ENCODE data around the gene ZNF750. TPM values are rescaled to one million over a fixed set of nuclear protein-coding genes. Genes with fewer than 3 reads are reported as not detected.

The ZNF750 gene
- total RNA-seq, 2 donors from 2014 or later = not detected

GRCh38 chr17:82841921-82842596 lies 2.2 kb upstream of the ZNF750 start:
- ATAC-seq (no peak), DNase-seq (no peak)
- intact Hi-C loops (cut with DNase I) = no loop called here

- DNase-seq (no peak), ATAC-seq (no peak)
- intact Hi-C loops (cut with DNase I) = no loop called here
Measured at GRCh38 chr17:82840431-82840831, 609 bp upstream of the ZNF750 start.

GRCh38 chr17:82838386-82839063 lies 1.3 kb downstream of the ZNF750 start:
- peak; percentile 55 for DNase-seq
- ATAC-seq = peak; percentile 52 to 67

GRCh38 chr17:82837586-82838320 lies 2.1 kb downstream of the ZNF750 start:
- DNase-seq (no peak), ATAC-seq (peak in 1 of 2 donors; percentile 45)
- intact Hi-C loops (cut with DNase I) = no loop called here

More at GRCh38 chr17:82838386-82839063, 1.3 kb downstream of the ZNF750 start:
- intact Hi-C loops (cut with DNase I) = no loop called here

- intact Hi-C loops (cut with DNase I) = no loop called here
- ATAC-seq (peak in 1 of 2 donors; percentile 61), DNase-seq (no peak)
Measured at GRCh38 chr17:82836823-82837357, 2.9 kb downstream of the ZNF750 start.

GRCh38 chr17:82835766-82836512 lies 3.9 kb downstream of the ZNF750 start:
- ATAC-seq (no peak), DNase-seq (no peak)
- intact Hi-C loops (cut with DNase I) = no loop called here

- intact Hi-C loops (cut with DNase I) = no loop called here
- ATAC-seq = no peak
- DNase-seq = no peak
Measured at GRCh38 chr17:82835122-82835521, 4.7 kb downstream of the ZNF750 start.

- intact Hi-C loops (cut with DNase I) = no loop called here
- DNase-seq = no peak
Measured at GRCh38 chr17:82832881-82833475, 6.8 kb downstream of the ZNF750 start.

GRCh38 chr17:82832411-82832810 lies 7.4 kb downstream of the ZNF750 start:
- no peak for DNase-seq
- intact Hi-C loops (cut with DNase I) = no loop called here
- no peak for ATAC-seq

More at GRCh38 chr17:82832881-82833475, 6.8 kb downstream of the ZNF750 start:
- ATAC-seq = no peak

GRCh38 chr17:82831818-82832200 lies 8.0 kb downstream of the ZNF750 start:
- no peak for DNase-seq
- intact Hi-C loops (cut with DNase I) = no loop called here
- ATAC-seq = no peak

GRCh38 chr17:82831041-82831817 lies 8.6 kb downstream of the ZNF750 start:
- intact Hi-C loops (cut with DNase I) = no loop called here
- ATAC-seq (no peak), DNase-seq (no peak)

GRCh38 chr17:82830249-82830661 lies 9.6 kb downstream of the ZNF750 start:
- DNase-seq = peak; percentile 86
- peak; percentile 78 to 84 for ATAC-seq
- intact Hi-C loops (cut with DNase I) = no loop called here

GRCh38 chr17:82828875-82829487 lies 10.8 kb downstream of the ZNF750 start:
- no peak for ATAC-seq
- intact Hi-C loops (cut with DNase I) = no loop called here
- DNase-seq = no peak

- DNase-seq (no peak), ATAC-seq (no peak)
- intact Hi-C loops (cut with DNase I) = no loop called here
Measured at GRCh38 chr17:82826956-82827355, 12.9 kb downstream of the ZNF750 start.

GRCh38 chr17:82826211-82826610 lies 13.6 kb downstream of the ZNF750 start:
- ATAC-seq (no peak), DNase-seq (no peak)
- intact Hi-C loops (cut with DNase I) = no loop called here

GRCh38 chr17:82825540-82826124 lies 14.2 kb downstream of the ZNF750 start:
- ATAC-seq (no peak), DNase-seq (no peak)

GRCh38 chr17:82823004-82823403 lies 16.8 kb downstream of the ZNF750 start:
- DNase-seq (no peak), ATAC-seq (no peak)
- intact Hi-C loops (cut with DNase I) = no loop called here

More at GRCh38 chr17:82825540-82826124, 14.2 kb downstream of the ZNF750 start:
- intact Hi-C loops (cut with DNase I) = no loop called here
